GM21737 (cell line): ENCODE results near the gene DAPK1.
"Not testable (repeated sequence)": the region's sequence is repeated elsewhere in the genome, so short reads cannot be mapped to it uniquely, and the experiment has no call there.

Source experiments
- ATAC-seq: cut with Tn5 transposase; IDR thresholded peaks from one replicate; pipeline ENCODE4 v1.9.1; 2021; ENCODE audit warnings: mild to moderate bottlenecking, moderate library complexity; ENCODE audit not compliant: unreplicated experiment

The DAPK1 gene

DNA sequence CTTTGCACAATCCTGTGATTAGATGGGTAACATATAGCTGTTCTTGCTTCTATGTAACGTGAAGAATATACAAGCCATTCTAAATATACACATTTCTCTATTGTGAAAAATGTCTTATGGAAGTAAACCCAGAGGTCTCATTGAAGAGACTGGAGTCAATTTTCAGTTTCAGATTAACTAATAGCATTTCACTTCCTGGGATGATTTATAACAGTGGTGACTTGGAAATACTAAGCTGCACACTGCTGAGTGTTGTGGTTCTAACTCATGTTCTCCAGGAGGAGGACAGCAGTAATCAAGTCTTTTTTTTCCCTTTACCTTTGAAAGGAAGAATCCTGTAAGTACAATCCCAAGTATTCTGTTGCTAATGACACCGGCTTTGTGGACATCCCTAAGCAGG lies 231.6 kb downstream of the DAPK1 start:
- ATAC-seq: no peak

DNA sequence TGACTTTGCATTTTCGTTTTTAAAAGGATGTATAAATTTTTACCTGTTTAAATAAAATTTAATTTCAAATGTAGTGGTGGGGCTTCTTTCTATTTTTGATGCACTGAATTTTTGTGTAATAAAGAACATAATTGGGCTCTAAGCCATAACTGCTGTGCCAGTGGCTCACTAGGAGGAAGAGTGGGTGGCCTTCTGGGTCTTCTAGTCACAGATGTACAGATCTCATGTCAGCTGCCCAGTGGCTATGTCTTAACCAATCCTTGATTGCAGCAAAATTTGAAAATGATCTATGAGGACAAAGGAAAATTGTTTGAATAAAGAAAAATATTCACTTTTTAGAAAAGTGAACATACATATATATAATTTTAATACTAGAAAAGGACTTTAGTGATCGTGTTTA lies 233.7 kb downstream of the DAPK1 start:
- ATAC-seq: no peak

- no peak for ATAC-seq
Measured at GRCh38 chr9:87732344-87732743, 234.7 kb downstream of the DAPK1 start.

- no peak for ATAC-seq
Measured at GRCh38 chr9:87732756-87733155, 235.1 kb downstream of the DAPK1 start.

DNA sequence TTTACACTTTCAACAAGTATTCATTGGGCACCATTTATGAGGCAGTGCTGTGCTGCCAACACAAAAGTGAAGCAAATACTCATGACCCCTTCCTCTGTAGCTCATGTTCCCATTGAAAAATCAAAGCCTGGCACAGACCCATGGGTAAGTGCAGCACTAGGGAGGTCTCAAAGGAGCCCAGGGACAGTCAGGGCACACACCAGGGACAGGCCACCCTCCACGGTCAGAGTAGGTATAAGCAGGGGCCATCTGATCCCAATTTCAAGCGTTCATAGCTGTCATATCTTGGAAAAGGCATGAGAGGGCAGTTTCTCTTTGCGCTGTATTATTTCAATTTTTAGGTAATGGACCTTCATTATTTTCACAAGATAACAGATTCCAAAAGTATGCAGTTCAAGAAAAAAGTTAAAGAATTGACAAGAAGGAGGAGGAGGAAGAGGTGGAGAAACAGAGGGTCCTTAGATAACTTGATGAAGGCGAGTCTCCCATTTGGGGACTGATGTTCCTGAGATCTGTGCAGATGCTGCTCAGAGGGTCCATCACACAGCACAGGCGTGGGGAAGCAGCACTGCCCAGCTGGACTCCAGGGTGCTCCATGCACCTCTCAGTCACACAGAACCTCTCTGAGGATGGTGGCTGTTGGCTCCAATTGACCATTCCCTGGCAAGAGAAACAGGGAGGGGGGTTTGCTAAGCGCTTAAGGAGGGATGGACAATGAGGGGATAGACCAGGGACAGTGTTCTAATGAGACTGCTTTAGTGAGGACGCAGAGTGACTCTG lies 235.8 kb downstream of the DAPK1 start:
- ATAC-seq: no peak

- ATAC-seq: no peak
Measured at GRCh38 chr9:87734106-87734505, 236.4 kb downstream of the DAPK1 start.

DNA sequence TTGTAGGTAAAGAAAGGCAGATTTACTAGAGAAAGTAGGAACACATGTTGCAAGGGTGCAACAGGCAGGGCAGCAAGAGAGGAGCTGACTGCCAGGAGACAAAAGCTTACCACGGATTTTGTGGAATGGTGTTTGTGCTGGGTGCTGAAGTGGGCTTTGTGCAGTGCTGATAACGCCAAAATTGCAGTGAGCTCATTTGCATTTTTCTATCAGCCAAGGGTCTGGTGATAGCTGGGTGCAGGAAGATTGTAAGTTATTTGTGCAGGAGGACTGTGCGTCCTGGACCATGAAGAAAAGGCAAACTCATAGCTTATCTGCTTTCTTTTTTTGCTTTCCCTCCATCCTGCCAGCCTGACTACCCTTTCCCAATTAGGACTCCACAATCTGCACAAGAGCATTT lies 241.9 kb downstream of the DAPK1 start:
- no peak for ATAC-seq

DNA sequence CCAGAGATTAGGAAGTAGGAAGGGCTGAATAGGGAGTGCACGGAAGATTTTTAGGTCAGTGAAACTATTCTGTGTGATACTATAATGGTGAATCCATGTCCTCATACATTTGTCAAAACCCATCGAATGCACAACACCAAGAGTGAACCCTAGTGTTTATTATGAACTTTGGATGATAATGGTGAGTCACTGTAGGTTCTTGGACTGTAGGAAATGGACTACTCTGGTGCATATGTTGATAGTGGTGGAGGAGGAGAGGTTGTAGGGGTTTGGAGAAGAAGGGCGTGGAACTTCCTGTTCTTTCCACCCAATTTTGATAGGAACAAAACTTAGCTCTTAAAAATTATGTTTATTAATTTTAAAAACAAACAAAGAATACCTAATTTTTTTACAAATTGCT lies 242.5 kb downstream of the DAPK1 start:
- no peak for ATAC-seq

GRCh38 chr9:87741326-87741725 lies 243.7 kb downstream of the DAPK1 start:
- no peak for ATAC-seq

DNA sequence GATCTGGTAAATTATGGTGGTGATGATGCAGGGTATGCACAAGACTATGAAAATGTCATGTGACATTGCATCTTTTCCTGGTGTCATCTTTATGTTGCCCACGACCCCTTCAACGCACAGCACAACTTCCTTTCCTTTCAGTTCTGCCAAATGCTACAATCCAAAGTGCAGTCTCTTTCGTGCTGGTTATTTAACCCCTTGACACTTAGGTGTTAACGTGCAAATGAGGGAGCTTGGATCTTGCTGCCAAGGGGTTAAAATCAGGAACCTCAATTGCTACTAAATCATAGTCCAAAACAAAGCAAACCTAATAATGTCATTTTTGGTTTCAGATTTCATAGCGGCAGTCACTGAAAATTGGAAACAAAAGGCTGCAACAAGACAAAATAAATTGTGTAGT lies 244.2 kb downstream of the DAPK1 start:
- no peak for ATAC-seq

GRCh38 chr9:87742813-87743428 lies 245.3 kb downstream of the DAPK1 start:
- no peak for ATAC-seq

- ATAC-seq: not testable (repeated sequence)
Measured at GRCh38 chr9:87744247-87744646, 246.6 kb downstream of the DAPK1 start.

GRCh38 chr9:87746186-87746585 lies 248.5 kb downstream of the DAPK1 start:
- ATAC-seq: no peak

GRCh38 chr9:87748881-87749280 lies 251.2 kb downstream of the DAPK1 start:
- no peak for ATAC-seq

DNA sequence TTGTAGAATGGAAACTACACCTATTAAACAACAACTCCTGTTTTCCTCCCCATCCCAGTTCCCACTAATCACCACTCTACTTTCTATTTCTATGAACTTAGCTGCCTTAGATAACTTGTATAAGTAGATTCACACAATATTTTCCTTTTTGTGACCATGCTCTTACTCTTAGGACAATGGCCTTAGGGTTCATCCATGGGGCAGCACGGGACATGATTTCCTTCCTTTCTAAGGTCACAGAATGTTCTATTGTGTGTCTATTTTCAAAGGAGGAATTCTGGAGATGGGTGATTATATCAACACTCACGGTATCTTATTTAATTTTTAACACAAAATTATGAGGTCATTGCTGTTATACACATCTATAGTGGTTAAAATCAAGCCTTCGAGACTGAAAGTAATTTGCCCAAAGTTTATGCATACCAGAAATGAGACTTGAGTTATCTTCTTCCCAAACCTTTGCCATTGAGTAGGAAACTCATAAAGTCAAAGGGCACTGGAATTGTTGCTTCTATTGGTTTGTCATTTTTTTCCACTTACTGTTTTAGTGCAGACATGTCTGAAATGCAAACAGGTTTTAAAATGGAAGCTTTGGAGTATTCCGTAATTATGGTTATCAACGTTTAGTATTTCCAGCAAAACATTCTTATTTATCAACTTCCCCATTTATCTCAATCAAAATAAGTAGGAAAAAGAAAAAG lies 251.8 kb downstream of the DAPK1 start:
- no peak for ATAC-seq

GRCh38 chr9:87750726-87751125 lies 253.1 kb downstream of the DAPK1 start:
- no peak for ATAC-seq

DNA sequence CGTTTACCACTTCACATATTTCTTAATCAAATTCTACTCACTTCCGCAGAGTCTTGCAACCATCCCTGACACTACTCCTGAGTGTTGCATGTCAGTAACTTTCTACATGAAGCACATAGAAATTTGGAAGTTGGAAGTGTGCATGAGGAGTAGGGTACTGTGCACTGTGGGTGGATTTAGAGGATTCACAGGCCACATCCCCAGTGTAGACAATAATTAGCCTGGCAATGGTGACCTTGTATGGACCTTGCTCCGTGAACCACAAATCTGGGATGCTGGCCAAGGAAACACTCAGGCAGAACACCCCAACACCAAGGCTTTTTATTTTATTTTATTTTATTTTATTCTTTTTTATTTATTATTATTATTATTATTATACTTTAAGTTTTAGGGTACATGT lies 253.8 kb downstream of the DAPK1 start:
- ATAC-seq: no peak

DNA sequence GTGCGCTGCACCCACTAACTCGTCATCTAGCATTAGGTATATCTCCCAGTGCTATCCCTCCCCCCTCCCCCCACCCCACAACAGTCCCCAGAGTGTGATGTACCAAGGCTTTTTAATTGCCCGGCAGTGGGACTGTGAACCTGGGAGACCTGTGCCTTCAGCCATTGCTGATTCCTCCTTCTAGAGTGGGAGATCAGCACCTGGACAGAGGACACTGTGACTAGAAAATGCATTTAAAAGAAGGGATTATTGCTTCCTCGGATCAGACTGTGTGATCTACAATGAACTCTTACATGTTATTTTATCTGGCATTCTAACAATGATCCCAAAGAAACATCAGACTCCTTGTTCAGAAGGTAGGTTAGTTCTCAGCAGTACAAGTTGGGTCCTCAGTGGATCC lies 254.2 kb downstream of the DAPK1 start:
- no peak for ATAC-seq

GRCh38 chr9:87753313-87753712 lies 255.6 kb downstream of the DAPK1 start:
- ATAC-seq: no peak
